Measurements from ENCODE around the gene SH3BP4. TPM values are rescaled to one million over a fixed set of nuclear protein-coding genes. Genes with fewer than 3 reads are reported as not detected.
A peak's percentile ranks its signal among the peaks of the same experiment; 100 is the strongest.

Gene SH3BP4
- polyA plus RNA-seq (2011; rRNA removed) (224 and 276 TPM in 2 replicates), polyA minus RNA-seq (2011; rRNA and poly(A)+ RNA removed) (304 and 360 TPM in 2 replicates)

GRCh38 chr2:234951664-234952269, at the start of gene SH3BP4:
SH3BP4 (plus strand) TSS chr2:234952017; CDS start chr2:235035003, 82,986 bp downstream.
- DNase-seq (ENCODE audit: low read depth, low spot score): no peak
- ChIA-PET POLR2A (interaction anchor here (0.5 to 1.8 kb wide), 4 partner anchors 29 to 319 kb away, joined by 3 to 7 read pairs (median 5); no protein-coding TSS in a partner anchor), CTCF (no interaction called here)
- H3K27ac ChIP-seq (ENCODE audit: low read depth, low read length): peak within 1 kb of the TSS; percentile 94
- H3K27me3 ChIP-seq (ENCODE audit: control insufficient read depth, insufficient read depth, low read length): no peaks in the 10 kb centered on the region
- TF ChIP-seq CTCF (IDR thresholded peaks at IDR 0.05; ENCODE audit: low read depth, low read length): no peak
- H3K9me3 ChIP-seq (ENCODE audit: control insufficient read depth, insufficient read depth, low read length): peaks cover 2% of the 10 kb centered on the region; the same call in 1 of the 2 replicates
- peak within 1 kb of the TSS; percentile 96 for H3K4me3 ChIP-seq (ENCODE audit: low read depth, low read length)

- POLR2A ChIA-PET: no interaction called here
- H3K27me3 ChIP-seq (ENCODE audit: control insufficient read depth, insufficient read depth, low read length): no peaks in the 10 kb centered on the region
- DNase-seq (ENCODE audit: low read depth, low spot score): no peak
- no peak for TF ChIP-seq CTCF (IDR thresholded peaks at IDR 0.05; ENCODE audit: low read depth, low read length)
- H3K9me3 ChIP-seq (ENCODE audit: control insufficient read depth, insufficient read depth, low read length): no peaks in the 10 kb centered on the region
- no peak overlapping the region for H3K4me3 ChIP-seq (ENCODE audit: low read depth, low read length)
- CTCF ChIA-PET: no interaction called here
- no peak overlapping the region for H3K27ac ChIP-seq (ENCODE audit: low read depth, low read length)
These were observed 47.0 kb upstream of the SH3BP4 start for GRCh38 chr2:234904785-234905184.

- ChIA-PET CTCF (interaction anchor here (1.0 to 1.4 kb wide), 2 partner anchors 23 to 211 kb away, joined by 4 to 5 read pairs; no protein-coding TSS in a partner anchor), POLR2A (no interaction called here)
- no peak overlapping the region for H3K4me3 ChIP-seq (ENCODE audit: low read depth, low read length)
- no peak for TF ChIP-seq CTCF (IDR thresholded peaks at IDR 0.05; ENCODE audit: low read depth, low read length)
- DNase-seq (ENCODE audit: low read depth, low spot score): peak; percentile 21
- no peaks in the 10 kb centered on the region for H3K9me3 ChIP-seq (ENCODE audit: control insufficient read depth, insufficient read depth, low read length)
- no peaks in the 10 kb centered on the region for H3K27me3 ChIP-seq (ENCODE audit: control insufficient read depth, insufficient read depth, low read length)
- no peak overlapping the region for H3K27ac ChIP-seq (ENCODE audit: low read depth, low read length)
These were observed 46.1 kb upstream of the SH3BP4 start for GRCh38 chr2:234905547-234906265.

GRCh38 chr2:234910186-234910679, 41.6 kb upstream of the SH3BP4 start:
- Histone ChIP-seq H3K4me3 (ENCODE audit: low read depth, low read length) (no peak overlapping the region), H3K9me3 (ENCODE audit: control insufficient read depth, insufficient read depth, low read length) (no peaks in the 10 kb centered on the region), H3K27me3 (ENCODE audit: control insufficient read depth, insufficient read depth, low read length) (no peaks in the 10 kb centered on the region), H3K27ac (ENCODE audit: low read depth, low read length) (no peak overlapping the region)
- no peak for DNase-seq (ENCODE audit: low read depth, low spot score)
- ChIA-PET POLR2A (interaction anchor here (0.6 kb wide), 1 partner anchor 11 kb away, joined by 3 read pairs; no protein-coding TSS in a partner anchor), CTCF (interaction anchor here (1.1 kb wide), 1 partner anchor 365 kb away, joined by 3 read pairs; no protein-coding TSS in a partner anchor)
- no peak for TF ChIP-seq CTCF (IDR thresholded peaks at IDR 0.05; ENCODE audit: low read depth, low read length)

GRCh38 chr2:234911271-234911670, 40.5 kb upstream of the SH3BP4 start:
- Histone ChIP-seq H3K9me3 (ENCODE audit: control insufficient read depth, insufficient read depth, low read length) (no peaks in the 10 kb centered on the region), H3K27me3 (ENCODE audit: control insufficient read depth, insufficient read depth, low read length) (no peaks in the 10 kb centered on the region), H3K27ac (ENCODE audit: low read depth, low read length) (no peak overlapping the region), H3K4me3 (ENCODE audit: low read depth, low read length) (no peak overlapping the region)
- ChIA-PET CTCF (interaction anchor here (1.4 kb wide), 1 partner anchor 30 kb away, joined by 4 read pairs; no protein-coding TSS in a partner anchor), POLR2A (no interaction called here)
- TF ChIP-seq CTCF (IDR thresholded peaks at IDR 0.05; ENCODE audit: low read depth, low read length): no peak
- DNase-seq (ENCODE audit: low read depth, low spot score): peak; percentile 36
